ENCODE results near the gene WRAP73. TPM values are rescaled to one million over a fixed set of nuclear protein-coding genes. Genes with fewer than 3 reads are reported as not detected.

The WRAP73 gene
- total RNA-seq, 4 donors from 2014 or later: 19.7 to 30.4 (median 25.5) TPM

DNA sequence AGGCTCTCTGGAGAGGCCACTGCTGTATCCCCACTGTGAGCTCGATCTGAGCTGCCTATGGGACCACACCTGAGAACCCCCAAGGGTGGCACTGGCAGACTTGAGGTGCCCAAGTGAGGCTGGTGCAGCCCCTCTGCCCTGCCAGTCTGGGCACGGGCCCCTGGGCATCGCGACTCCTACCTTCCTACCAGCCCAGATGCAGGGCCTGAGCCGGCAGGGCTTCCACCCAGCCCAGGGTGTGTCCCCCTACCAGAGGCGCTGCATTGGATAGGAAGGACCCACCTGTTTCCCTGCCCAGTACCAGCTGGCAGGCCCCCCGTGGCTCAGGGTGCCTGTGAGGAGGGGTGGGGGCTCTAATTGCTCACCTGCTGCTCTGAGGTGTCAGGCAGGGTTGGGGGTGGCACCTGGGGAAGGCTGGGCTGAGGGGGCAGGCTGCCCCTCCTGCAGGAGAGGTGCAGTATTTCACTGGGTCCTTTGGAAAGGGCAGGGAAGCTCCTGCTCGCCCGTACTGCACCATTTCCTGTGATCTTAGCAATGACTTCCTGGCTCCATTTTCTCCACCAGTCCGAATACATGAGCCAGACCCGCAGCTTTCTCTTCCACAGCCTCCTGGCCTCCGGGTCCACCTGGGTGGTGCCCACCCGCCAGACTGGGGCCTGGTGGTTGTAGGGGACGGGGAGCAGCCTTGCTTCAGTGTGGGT is 14.2 kb upstream of the WRAP73 start:
- peaks cover 47% of the 10 kb centered on the region for H3K27me3 ChIP-seq
- peak overlapping the region in 1 of 4 donors; percentile 3 for H3K27ac ChIP-seq
- TF ChIP-seq POLR2AphosphoS5 (IDR thresholded peaks at IDR 0.05) (no peak), EP300 (IDR thresholded peaks at IDR 0.05; ENCODE audit: low read depth) (no peak), POLR2A (IDR thresholded peaks at IDR 0.05) (no peak)
- TF ChIP-seq, protein P1, sequence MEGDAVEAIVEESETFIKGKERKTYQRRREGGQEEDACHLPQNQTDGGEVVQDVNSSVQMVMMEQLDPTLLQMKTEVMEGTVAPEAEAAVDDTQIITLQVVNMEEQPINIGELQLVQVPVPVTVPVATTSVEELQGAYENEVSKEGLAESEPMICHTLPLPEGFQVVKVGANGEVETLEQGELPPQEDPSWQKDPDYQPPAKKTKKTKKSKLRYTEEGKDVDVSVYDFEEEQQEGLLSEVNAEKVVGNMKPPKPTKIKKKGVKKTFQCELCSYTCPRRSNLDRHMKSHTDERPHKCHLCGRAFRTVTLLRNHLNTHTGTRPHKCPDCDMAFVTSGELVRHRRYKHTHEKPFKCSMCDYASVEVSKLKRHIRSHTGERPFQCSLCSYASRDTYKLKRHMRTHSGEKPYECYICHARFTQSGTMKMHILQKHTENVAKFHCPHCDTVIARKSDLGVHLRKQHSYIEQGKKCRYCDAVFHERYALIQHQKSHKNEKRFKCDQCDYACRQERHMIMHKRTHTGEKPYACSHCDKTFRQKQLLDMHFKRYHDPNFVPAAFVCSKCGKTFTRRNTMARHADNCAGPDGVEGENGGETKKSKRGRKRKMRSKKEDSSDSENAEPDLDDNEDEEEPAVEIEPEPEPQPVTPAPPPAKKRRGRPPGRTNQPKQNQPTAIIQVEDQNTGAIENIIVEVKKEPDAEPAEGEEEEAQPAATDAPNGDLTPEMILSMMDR (IDR thresholded peaks at IDR 0.05): no peak
- intact Hi-C loops (cut with DNase I; ENCODE audit: low total_unique reads) (no loop called here), in situ Hi-C loops (cut with MboI; ENCODE audit: low pct_ligation_motif_present in 1 of 4, low pct_unique_long_range_greater_than_20kb in 1 of 4, low sequenced_read_pairs in 3 of 4) (no loop called here)
- H3K4me1 ChIP-seq: peaks cover 0 to 15% (median 6%) of the 10 kb centered on the region in 4 donors
- no peaks in the 10 kb centered on the region for H3K9me3 ChIP-seq
- WGBS, 2 donors (ENCODE audit: low coverage in 1 of 2): 70% methylated on average over 11 of the region's 14 CpGs; no CpG with 5 or more reads in 1 of the 2 donors
- no peak overlapping the region for H3K4me3 ChIP-seq
- peak; percentile 7 for DNase-seq
- H3K36me3 ChIP-seq: no peaks in the 10 kb centered on the region

DNA sequence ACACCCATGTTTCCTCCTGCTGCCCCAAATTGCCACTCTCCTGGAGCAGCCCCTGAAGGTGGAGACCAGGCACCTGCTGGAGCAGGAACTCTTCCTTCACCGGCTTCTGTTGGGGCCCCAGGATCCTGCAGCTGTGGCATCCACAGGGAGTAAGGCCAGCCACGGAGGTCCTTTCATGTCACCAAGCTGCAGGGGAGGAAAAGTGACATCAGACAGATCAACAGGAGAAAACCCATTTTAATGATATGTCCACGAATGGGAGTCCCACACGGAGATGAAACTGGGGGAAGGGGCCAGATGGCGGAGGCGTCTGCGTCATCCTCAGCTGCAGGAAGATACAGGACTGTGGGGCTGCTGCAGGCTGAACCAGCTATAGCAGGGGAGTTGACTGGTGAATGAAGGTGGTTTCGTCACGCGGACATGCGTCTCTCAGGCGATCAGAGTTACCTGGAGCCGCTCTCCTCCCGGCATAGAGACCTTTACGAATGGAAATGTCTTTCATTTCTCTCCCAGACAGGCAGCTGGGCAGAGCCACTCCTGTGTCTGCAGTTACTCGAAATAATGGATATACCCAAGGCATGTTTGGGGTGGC is 12.3 kb upstream of the WRAP73 start:
- intact Hi-C loops (cut with DNase I; ENCODE audit: low total_unique reads): no loop called here
- Histone ChIP-seq H3K36me3 (no peaks in the 10 kb centered on the region), H3K4me3 (no peak overlapping the region), H3K27me3 (peaks cover 56% of the 10 kb centered on the region), H3K9me3 (no peaks in the 10 kb centered on the region), H3K4me1 (peaks cover 0 to 4% (median 0%) of the 10 kb centered on the region in 4 donors), H3K27ac (no peak overlapping the region)
- no peak for DNase-seq
- in situ Hi-C loops (cut with MboI; ENCODE audit: low pct_ligation_motif_present in 1 of 4, low pct_unique_long_range_greater_than_20kb in 1 of 4, low sequenced_read_pairs in 3 of 4): no loop called here
- TF ChIP-seq, protein P1 (IDR thresholded peaks at IDR 0.05): no peak
- TF ChIP-seq EP300 (IDR thresholded peaks at IDR 0.05; ENCODE audit: low read depth) (no peak), POLR2A (IDR thresholded peaks at IDR 0.05) (no peak)
- 80 to 91% methylated on average over 1 to 16 of the region's 16 CpGs for WGBS, 2 donors (ENCODE audit: low coverage in 1 of 2)

DNA sequence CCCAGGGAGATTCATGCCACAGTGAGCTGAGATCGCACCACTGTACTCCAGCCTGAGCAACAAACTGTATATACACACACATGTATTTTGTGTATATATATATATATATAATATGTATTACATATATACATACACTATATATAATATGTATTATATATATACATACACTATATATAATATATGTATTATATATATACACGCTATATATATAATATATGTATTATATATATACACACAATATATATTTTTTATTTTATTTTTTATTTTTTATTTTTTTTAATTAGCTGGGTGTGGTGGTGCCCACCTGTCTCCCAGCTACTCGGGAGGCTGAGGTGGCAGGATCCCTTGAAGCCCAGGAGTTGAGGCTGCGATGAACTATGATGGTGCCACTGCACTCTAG is 11.7 kb upstream of the WRAP73 start:
- intact Hi-C loops (cut with DNase I; ENCODE audit: low total_unique reads) (no loop called here), in situ Hi-C loops (cut with MboI; ENCODE audit: low pct_ligation_motif_present in 1 of 4, low pct_unique_long_range_greater_than_20kb in 1 of 4, low sequenced_read_pairs in 3 of 4) (no loop called here)
- Histone ChIP-seq H3K4me3 (no peak overlapping the region), H3K27me3 (peaks cover 56% of the 10 kb centered on the region), H3K27ac (no peak overlapping the region), H3K36me3 (no peaks in the 10 kb centered on the region), H3K9me3 (no peaks in the 10 kb centered on the region), H3K4me1 (peaks cover 0 to 3% (median 0%) of the 10 kb centered on the region in 4 donors)
- TF ChIP-seq EP300 (IDR thresholded peaks at IDR 0.05; ENCODE audit: low read depth) (no peak), POLR2AphosphoS5 (IDR thresholded peaks at IDR 0.05) (no peak), POLR2A (IDR thresholded peaks at IDR 0.05) (no peak)
- TF ChIP-seq, protein P1 (IDR thresholded peaks at IDR 0.05): no peak
- DNase-seq: no peak
- 83 to 98% methylated on average over 3 to 4 of the region's 4 CpGs for WGBS, 2 donors (ENCODE audit: low coverage in 1 of 2)

DNA sequence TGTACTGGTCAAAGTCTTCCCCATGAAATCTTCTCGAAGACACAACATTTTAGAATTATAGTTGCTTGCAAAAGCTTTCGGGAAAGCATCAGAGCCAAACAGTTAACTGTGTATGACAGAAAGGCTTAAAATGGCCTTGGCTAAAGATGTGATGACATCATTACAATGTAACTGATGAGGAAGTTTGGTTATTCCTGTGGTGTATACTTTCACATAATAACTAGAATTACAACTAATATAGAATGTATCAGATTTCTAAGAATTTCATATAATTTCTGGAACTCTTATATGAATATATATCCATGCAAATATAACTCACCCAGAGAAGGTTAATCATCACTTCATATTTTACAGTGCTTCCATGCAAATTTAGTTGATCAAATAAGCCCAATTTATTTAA is 10.8 kb upstream of the WRAP73 start:
- H3K9me3 ChIP-seq: no peaks in the 10 kb centered on the region
- in situ Hi-C loops (cut with MboI; ENCODE audit: low pct_ligation_motif_present in 1 of 4, low pct_unique_long_range_greater_than_20kb in 1 of 4, low sequenced_read_pairs in 3 of 4) (no loop called here), intact Hi-C loops (cut with DNase I; ENCODE audit: low total_unique reads) (no loop called here)
- peaks cover 60% of the 10 kb centered on the region for H3K27me3 ChIP-seq
- WGBS, 2 donors (ENCODE audit: low coverage in 1 of 2): 70 to 86% methylated on average over 2 of the region's 2 CpGs
- TF ChIP-seq POLR2AphosphoS5 (IDR thresholded peaks at IDR 0.05): no peak
- no peak for TF ChIP-seq POLR2A (IDR thresholded peaks at IDR 0.05)
- TF ChIP-seq EP300 (IDR thresholded peaks at IDR 0.05; ENCODE audit: low read depth): no peak
- TF ChIP-seq, protein P1 (IDR thresholded peaks at IDR 0.05): no peak
- no peaks in the 10 kb centered on the region for H3K4me1 ChIP-seq
- no peaks in the 10 kb centered on the region for H3K36me3 ChIP-seq
- no peak overlapping the region for H3K4me3 ChIP-seq
- no peak for DNase-seq
- H3K27ac ChIP-seq: no peak overlapping the region

All from transverse colon (tissue), 4 donors.